Measurements from ENCODE around the gene CDH13.

The CDH13 gene

DNA sequence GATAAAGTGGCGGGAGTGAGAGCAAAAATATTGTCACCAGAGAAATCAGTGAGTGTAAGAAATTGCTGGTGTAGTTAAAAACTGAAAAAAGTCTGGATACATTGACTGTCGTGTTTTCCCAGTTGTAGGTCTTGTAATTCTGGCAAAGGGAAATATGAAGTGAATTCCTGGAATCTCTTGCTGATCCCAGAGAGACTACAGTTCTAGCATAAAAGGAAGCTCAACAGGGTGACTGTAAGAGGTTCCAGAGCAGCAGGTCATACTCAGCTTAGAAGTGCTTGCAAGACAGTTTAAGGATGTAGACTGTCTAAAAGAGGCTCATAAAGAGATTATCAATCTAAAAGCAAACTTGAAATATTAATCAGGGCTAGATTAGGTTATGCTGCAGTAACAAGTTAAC lies 890.2 kb downstream of the CDH13 start:
- H3K56ac ChIP-seq (ENCODE audit: low read length), result no peak overlapping the region
- no peak overlapping the region for H3K4me2 ChIP-seq (ENCODE audit: low read length)
- H3K27ac ChIP-seq (ENCODE audit: low read depth, low read length), result no peak overlapping the region
- no peak overlapping the region for H4K5ac ChIP-seq (ENCODE audit: low read length)
- no CpG with 5 or more reads among the region's 2 CpGs for WGBS (ENCODE audit: extremely low coverage, insufficient coverage, low lambda C conversion rate)
- H3K36me3 ChIP-seq (ENCODE audit: control insufficient read depth, insufficient read depth, low read length), result no peaks in the 10 kb centered on the region
- H3K79me2 ChIP-seq (ENCODE audit: control insufficient read depth, insufficient read depth, low read length), result no peaks in the 10 kb centered on the region
- DNase-seq, result no peak
- no peak overlapping the region for H3K23ac ChIP-seq (ENCODE audit: low read length)
- H4K8ac ChIP-seq (ENCODE audit: low read depth, low read length), result no peak overlapping the region
- no peaks in the 10 kb centered on the region for H3K4me1 ChIP-seq (ENCODE audit: control insufficient read depth, low read depth, low read length)
- H2BK15ac ChIP-seq (replicated peaks; ENCODE audit: low read depth), result no peak overlapping the region
- H3K27me3 ChIP-seq (ENCODE audit: insufficient read depth, low read length, poor library complexity), result no peaks in the 10 kb centered on the region
- no peak overlapping the region for H2BK120ac ChIP-seq (ENCODE audit: low read depth, low read length)
- no peaks in the 10 kb centered on the region for H3K79me1 ChIP-seq (ENCODE audit: low read length)
- no peak overlapping the region for H2BK5ac ChIP-seq (ENCODE audit: low read length)
- no peak overlapping the region for H3K9ac ChIP-seq (ENCODE audit: low read length)
- H3K4ac ChIP-seq (ENCODE audit: low read depth, low read length), result no peak overlapping the region
- H3K18ac ChIP-seq (ENCODE audit: low read length), result no peak overlapping the region
- no peak overlapping the region for H3K4me3 ChIP-seq (ENCODE audit: low read length)
- H2AK5ac ChIP-seq (ENCODE audit: low read length), result no peak overlapping the region

GRCh38 chr16:83517398-83517797 lies 890.6 kb downstream of the CDH13 start:
- WGBS (ENCODE audit: extremely low coverage, insufficient coverage, low lambda C conversion rate), result no CpG with 5 or more reads among the region's 2 CpGs
- Histone ChIP-seq H4K5ac (ENCODE audit: low read length) (no peak overlapping the region), H3K4me2 (ENCODE audit: low read length) (no peak overlapping the region), H3K4ac (ENCODE audit: low read depth, low read length) (no peak overlapping the region), H3K23ac (ENCODE audit: low read length) (no peak overlapping the region), H2BK120ac (ENCODE audit: low read depth, low read length) (no peak overlapping the region), H3K79me2 (ENCODE audit: control insufficient read depth, insufficient read depth, low read length) (no peaks in the 10 kb centered on the region), H3K36me3 (ENCODE audit: control insufficient read depth, insufficient read depth, low read length) (no peaks in the 10 kb centered on the region), H4K8ac (ENCODE audit: low read depth, low read length) (no peak overlapping the region), H3K27me3 (ENCODE audit: insufficient read depth, low read length, poor library complexity) (no peaks in the 10 kb centered on the region), H3K56ac (ENCODE audit: low read length) (no peak overlapping the region), H3K18ac (ENCODE audit: low read length) (no peak overlapping the region), H2BK15ac (replicated peaks; ENCODE audit: low read depth) (no peak overlapping the region), H3K4me1 (ENCODE audit: control insufficient read depth, low read depth, low read length) (no peaks in the 10 kb centered on the region), H3K4me3 (ENCODE audit: low read length) (no peak overlapping the region), H3K79me1 (ENCODE audit: low read length) (no peaks in the 10 kb centered on the region), H3K9ac (ENCODE audit: low read length) (no peak overlapping the region), H2BK5ac (ENCODE audit: low read length) (no peak overlapping the region), H2AK5ac (ENCODE audit: low read length) (no peak overlapping the region), H3K27ac (ENCODE audit: low read depth, low read length) (no peak overlapping the region)
- DNase-seq, result peak; percentile 47

GRCh38 chr16:83520596-83520995 lies 893.8 kb downstream of the CDH13 start:
- Histone ChIP-seq H2AK5ac (ENCODE audit: low read length) (no peak overlapping the region), H3K18ac (ENCODE audit: low read length) (no peak overlapping the region), H3K56ac (ENCODE audit: low read length) (no peak overlapping the region), H2BK120ac (ENCODE audit: low read depth, low read length) (no peak overlapping the region), H4K5ac (ENCODE audit: low read length) (no peak overlapping the region), H2BK5ac (ENCODE audit: low read length) (no peak overlapping the region), H3K79me2 (ENCODE audit: control insufficient read depth, insufficient read depth, low read length) (no peaks in the 10 kb centered on the region), H3K27ac (ENCODE audit: low read depth, low read length) (no peak overlapping the region), H4K8ac (ENCODE audit: low read depth, low read length) (no peak overlapping the region), H3K36me3 (ENCODE audit: control insufficient read depth, insufficient read depth, low read length) (no peaks in the 10 kb centered on the region), H3K79me1 (ENCODE audit: low read length) (no peaks in the 10 kb centered on the region), H3K23ac (ENCODE audit: low read length) (no peak overlapping the region), H3K27me3 (ENCODE audit: insufficient read depth, low read length, poor library complexity) (no peaks in the 10 kb centered on the region), H2BK15ac (replicated peaks; ENCODE audit: low read depth) (no peak overlapping the region), H3K4ac (ENCODE audit: low read depth, low read length) (no peak overlapping the region), H3K4me3 (ENCODE audit: low read length) (no peak overlapping the region), H3K4me1 (ENCODE audit: control insufficient read depth, low read depth, low read length) (no peaks in the 10 kb centered on the region), H3K4me2 (ENCODE audit: low read length) (no peak overlapping the region), H3K9ac (ENCODE audit: low read length) (no peak overlapping the region)
- no CpG with 5 or more reads among the region's 5 CpGs for WGBS (ENCODE audit: extremely low coverage, insufficient coverage, low lambda C conversion rate)
- no peak for DNase-seq

DNA sequence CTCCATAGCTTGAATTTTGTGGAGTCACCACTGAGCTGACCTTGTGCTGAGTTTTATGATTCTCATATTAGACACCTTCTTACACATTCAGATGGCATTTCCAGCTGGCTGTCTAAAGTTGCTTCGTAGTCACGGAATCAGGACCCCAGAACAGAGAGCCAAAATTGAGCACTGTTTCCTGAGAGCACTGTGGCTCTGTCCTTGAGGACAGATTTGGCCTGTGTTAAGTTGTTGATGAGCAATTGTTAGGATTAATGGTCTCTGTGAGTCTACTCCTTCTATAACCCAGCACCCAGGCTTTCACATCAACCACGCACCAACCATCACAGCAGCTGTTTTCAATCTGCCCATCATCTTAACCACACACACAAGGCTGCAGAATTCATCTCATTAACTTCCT lies 903.5 kb downstream of the CDH13 start:
- Histone ChIP-seq H3K4me2 (ENCODE audit: low read length) (no peak overlapping the region), H3K23ac (ENCODE audit: low read length) (no peak overlapping the region), H3K79me2 (ENCODE audit: control insufficient read depth, insufficient read depth, low read length) (no peaks in the 10 kb centered on the region), H3K4ac (ENCODE audit: low read depth, low read length) (no peak overlapping the region), H3K56ac (ENCODE audit: low read length) (no peak overlapping the region), H4K8ac (ENCODE audit: low read depth, low read length) (no peak overlapping the region), H2AK5ac (ENCODE audit: low read length) (no peak overlapping the region), H3K79me1 (ENCODE audit: low read length) (no peaks in the 10 kb centered on the region), H3K27me3 (ENCODE audit: insufficient read depth, low read length, poor library complexity) (no peaks in the 10 kb centered on the region), H3K27ac (ENCODE audit: low read depth, low read length) (no peak overlapping the region), H4K5ac (ENCODE audit: low read length) (no peak overlapping the region), H3K36me3 (ENCODE audit: control insufficient read depth, insufficient read depth, low read length) (no peaks in the 10 kb centered on the region), H2BK120ac (ENCODE audit: low read depth, low read length) (no peak overlapping the region), H3K9ac (ENCODE audit: low read length) (no peak overlapping the region), H2BK5ac (ENCODE audit: low read length) (no peak overlapping the region), H2BK15ac (replicated peaks; ENCODE audit: low read depth) (no peak overlapping the region), H3K18ac (ENCODE audit: low read length) (no peak overlapping the region), H3K4me3 (ENCODE audit: low read length) (no peak overlapping the region), H3K4me1 (ENCODE audit: control insufficient read depth, low read depth, low read length) (no peaks in the 10 kb centered on the region)
- DNase-seq, result no peak
- WGBS (ENCODE audit: extremely low coverage, insufficient coverage, low lambda C conversion rate), result no CpG with 5 or more reads among the region's 3 CpGs

DNA sequence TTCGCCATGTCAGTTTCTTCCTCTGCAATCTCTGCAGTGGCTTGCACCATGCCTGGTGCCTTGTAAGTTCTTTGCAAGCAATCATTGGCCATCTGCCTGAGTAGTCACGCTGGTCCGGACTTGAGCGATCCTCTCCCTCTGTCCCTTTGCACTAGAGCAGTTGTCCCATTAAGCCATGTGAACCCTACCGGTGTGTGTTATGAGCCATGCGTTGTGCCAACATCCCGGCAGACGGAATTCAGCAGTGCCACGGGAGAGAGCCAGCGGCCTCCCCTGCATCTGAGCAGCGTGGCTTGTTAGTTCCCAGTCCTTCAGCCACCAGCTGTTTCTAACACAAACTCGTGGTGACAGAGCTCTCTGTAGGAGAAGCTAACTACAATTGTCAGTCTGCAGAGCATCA lies 905.9 kb downstream of the CDH13 start:
- WGBS (ENCODE audit: extremely low coverage, insufficient coverage, low lambda C conversion rate), result no CpG with 5 or more reads among the region's 12 CpGs

GRCh38 chr16:83533193-83533592 lies 906.4 kb downstream of the CDH13 start:
- no peak overlapping the region for H3K4me2 ChIP-seq (ENCODE audit: low read length)
- WGBS (ENCODE audit: extremely low coverage, insufficient coverage, low lambda C conversion rate), result no CpG with 5 or more reads among the region's 11 CpGs
- H4K8ac ChIP-seq (ENCODE audit: low read depth, low read length), result no peak overlapping the region
- H3K36me3 ChIP-seq (ENCODE audit: control insufficient read depth, insufficient read depth, low read length), result no peaks in the 10 kb centered on the region
- no peak overlapping the region for H2AK5ac ChIP-seq (ENCODE audit: low read length)
- H3K9ac ChIP-seq (ENCODE audit: low read length), result no peak overlapping the region
- H2BK15ac ChIP-seq (replicated peaks; ENCODE audit: low read depth), result no peak overlapping the region
- no peaks in the 10 kb centered on the region for H3K27me3 ChIP-seq (ENCODE audit: insufficient read depth, low read length, poor library complexity)
- no peaks in the 10 kb centered on the region for H3K79me2 ChIP-seq (ENCODE audit: control insufficient read depth, insufficient read depth, low read length)
- H3K18ac ChIP-seq (ENCODE audit: low read length), result no peak overlapping the region
- peak; percentile 29 for DNase-seq
- H3K4me1 ChIP-seq (ENCODE audit: control insufficient read depth, low read depth, low read length), result no peaks in the 10 kb centered on the region
- no peak overlapping the region for H3K4me3 ChIP-seq (ENCODE audit: low read length)
- H3K56ac ChIP-seq (ENCODE audit: low read length), result no peak overlapping the region
- H4K5ac ChIP-seq (ENCODE audit: low read length), result no peak overlapping the region
- H3K4ac ChIP-seq (ENCODE audit: low read depth, low read length), result no peak overlapping the region
- no peaks in the 10 kb centered on the region for H3K79me1 ChIP-seq (ENCODE audit: low read length)
- no peak overlapping the region for H2BK120ac ChIP-seq (ENCODE audit: low read depth, low read length)
- no peak overlapping the region for H3K23ac ChIP-seq (ENCODE audit: low read length)
- H3K27ac ChIP-seq (ENCODE audit: low read depth, low read length), result no peak overlapping the region
- H2BK5ac ChIP-seq (ENCODE audit: low read length), result no peak overlapping the region

More for the DNA sequence above, 905.9 kb downstream of the CDH13 start:
- H2AK5ac ChIP-seq (ENCODE audit: low read length), result no peak overlapping the region
- H3K27me3 ChIP-seq (ENCODE audit: insufficient read depth, low read length, poor library complexity), result no peaks in the 10 kb centered on the region
- no peak overlapping the region for H3K56ac ChIP-seq (ENCODE audit: low read length)
- H2BK5ac ChIP-seq (ENCODE audit: low read length), result no peak overlapping the region
- no peaks in the 10 kb centered on the region for H3K4me1 ChIP-seq (ENCODE audit: control insufficient read depth, low read depth, low read length)
- H3K27ac ChIP-seq (ENCODE audit: low read depth, low read length), result no peak overlapping the region
- H3K4ac ChIP-seq (ENCODE audit: low read depth, low read length), result no peak overlapping the region
- no peak overlapping the region for H3K4me3 ChIP-seq (ENCODE audit: low read length)
- H3K79me1 ChIP-seq (ENCODE audit: low read length), result no peaks in the 10 kb centered on the region
- no peak overlapping the region for H3K9ac ChIP-seq (ENCODE audit: low read length)
- no peaks in the 10 kb centered on the region for H3K79me2 ChIP-seq (ENCODE audit: control insufficient read depth, insufficient read depth, low read length)
- H3K23ac ChIP-seq (ENCODE audit: low read length), result no peak overlapping the region
- H3K4me2 ChIP-seq (ENCODE audit: low read length), result no peak overlapping the region
- no peak for DNase-seq
- H2BK15ac ChIP-seq (replicated peaks; ENCODE audit: low read depth), result no peak overlapping the region
- H3K36me3 ChIP-seq (ENCODE audit: control insufficient read depth, insufficient read depth, low read length), result no peaks in the 10 kb centered on the region
- H3K18ac ChIP-seq (ENCODE audit: low read length), result no peak overlapping the region
- no peak overlapping the region for H2BK120ac ChIP-seq (ENCODE audit: low read depth, low read length)
- H4K8ac ChIP-seq (ENCODE audit: low read depth, low read length), result no peak overlapping the region
- no peak overlapping the region for H4K5ac ChIP-seq (ENCODE audit: low read length)

Data from mesendoderm (in vitro differentiated cells).